PC-3 (cell line): ENCODE data around the gene PRDM13.

Experiments
- CTCF ChIP-seq: fragments of 300-600 bp; sonication (generic); conservative IDR thresholded peaks from 2 replicates; pipeline ENCODE4 v1.5.1; 2017; ENCODE audit warnings: antibody characterized with exemption, low read depth, mild to moderate bottlenecking, low read length
- EZH2 ChIP-seq: fragments of 300-600 bp; sonication (generic); IDR thresholded peaks from one replicate; pipeline ENCODE4 v1.6.1; 2017; ENCODE audit warnings: antibody characterized with exemption, mild to moderate bottlenecking, low read length; ENCODE audit not compliant: unreplicated experiment

DNA sequence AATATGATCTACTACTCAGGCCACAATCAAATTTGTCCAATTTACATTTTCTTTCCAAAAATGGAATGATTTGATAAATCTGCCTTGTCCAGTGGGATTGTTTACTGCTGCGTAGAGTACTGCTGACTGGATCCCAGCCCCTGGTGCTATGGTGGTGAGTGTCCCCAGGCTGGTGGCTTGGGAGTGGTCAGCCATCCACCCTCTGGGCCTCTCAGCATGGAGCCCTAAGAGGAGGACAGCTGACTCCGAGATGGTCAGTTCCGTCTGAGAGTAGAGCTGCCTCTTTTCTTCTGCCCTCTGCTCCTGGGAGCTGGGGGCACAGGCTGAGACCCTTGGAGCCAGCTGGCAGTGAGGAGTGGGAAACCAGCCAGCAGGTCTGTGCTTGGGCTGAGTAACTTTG lies 22.7 kb downstream of the PRDM13 start:
- TF ChIP-seq CTCF, result no peak
- no peak for TF ChIP-seq EZH2
